GM18526 (cell line): ENCODE data around the gene PAGE3.

Source experiments
- POLR2A ChIP-seq: IDR thresholded peaks from 3 replicates; pipeline ENCODE4 v1.6.1; 2011; ENCODE audit not compliant: insufficient read length; ENCODE audit errors: extremely low read depth

The PAGE3 gene, protein sequence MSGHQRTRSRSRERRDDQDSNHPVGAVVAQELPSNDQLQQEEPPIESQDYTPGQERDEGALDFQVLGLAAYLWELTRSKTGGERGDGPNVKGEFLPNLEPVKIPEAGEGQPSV

DNA sequence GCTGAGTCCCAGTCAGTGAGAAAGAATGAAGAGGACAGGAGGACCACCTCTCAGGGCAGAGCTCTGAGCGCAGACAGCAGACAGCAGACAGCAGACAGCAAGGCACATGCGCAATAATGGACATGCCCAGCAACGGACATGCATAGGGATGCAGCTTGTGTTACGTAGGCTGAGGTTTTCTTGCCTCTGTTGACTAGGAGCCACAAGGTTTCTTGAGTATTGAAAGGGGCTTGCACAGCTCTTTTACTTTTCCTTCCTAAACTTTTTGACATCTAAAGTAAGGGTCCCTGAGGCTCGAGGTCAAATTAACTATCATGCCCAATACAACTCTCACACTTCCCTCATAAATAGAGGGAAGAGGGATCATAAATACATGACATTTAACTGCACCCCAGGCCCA lies at the start of gene PAGE3:
TSS of gene PAGE3 (minus strand) at position 101 of the 400 bp plus-strand sequence. CDS start 1,013 bp downstream, outside the sequence.
- no peak for TF ChIP-seq POLR2A

DNA sequence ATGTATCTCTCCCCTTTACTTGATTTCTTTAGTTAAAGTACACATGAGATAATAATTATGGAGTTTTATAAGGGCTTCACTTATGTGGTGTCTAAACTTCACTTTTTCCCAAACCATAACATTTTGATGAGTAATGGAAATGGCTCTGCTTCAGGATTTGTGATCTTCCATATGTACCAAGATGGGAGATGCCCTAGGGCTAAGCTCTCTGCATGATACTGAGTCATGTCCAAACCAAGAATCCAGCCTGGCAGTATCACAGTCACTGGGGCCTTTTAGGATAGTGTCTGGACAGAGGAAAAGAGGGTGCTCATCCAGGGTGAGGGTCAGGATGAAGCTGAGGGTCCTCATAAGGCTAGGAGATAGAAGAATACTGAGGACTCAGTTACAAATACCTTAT lies 47.9 kb upstream of the PAGE3 start:
- no peak for TF ChIP-seq POLR2A

DNA sequence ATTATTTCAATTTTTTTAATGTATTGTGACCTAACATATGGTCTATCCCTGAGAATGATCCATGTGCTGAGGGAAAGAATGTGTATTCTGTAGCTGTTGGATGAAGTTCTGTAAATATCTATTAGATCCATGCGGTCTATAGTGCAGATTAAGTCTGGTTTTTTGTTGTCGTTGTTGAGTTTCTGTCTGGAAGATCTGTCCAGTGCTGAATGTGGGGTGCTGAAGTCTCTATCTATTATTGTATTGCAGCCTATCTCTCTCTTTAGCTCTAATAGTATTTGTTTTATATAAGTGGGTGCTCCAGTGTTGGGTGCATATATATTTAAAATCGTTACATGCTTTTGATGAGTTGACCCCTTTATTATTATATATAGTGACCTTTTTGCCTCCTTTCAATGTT lies 26.2 kb upstream of the PAGE3 start:
- no peak for TF ChIP-seq POLR2A

DNA sequence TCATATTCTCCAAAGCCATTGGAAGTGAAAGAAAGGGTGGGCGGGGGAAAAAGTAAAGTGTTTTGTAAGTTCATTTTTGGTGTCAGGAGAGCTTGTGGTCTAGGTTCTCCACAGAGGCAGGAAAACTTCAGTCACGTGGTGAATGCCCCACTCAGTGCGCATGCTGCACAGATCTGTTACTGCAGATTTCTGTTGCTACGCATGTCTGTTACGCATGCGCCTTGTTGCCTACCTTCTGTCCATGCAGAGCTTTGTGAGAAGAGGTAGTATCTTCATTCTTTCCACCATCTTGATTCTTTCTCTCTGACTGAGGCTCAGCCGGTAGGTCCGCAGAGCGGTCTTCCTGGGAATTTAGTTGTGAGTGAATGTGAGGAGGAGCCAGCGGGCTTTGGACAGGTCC lies 15.1 kb upstream of the PAGE3 start:
- TF ChIP-seq POLR2A, result no peak

DNA sequence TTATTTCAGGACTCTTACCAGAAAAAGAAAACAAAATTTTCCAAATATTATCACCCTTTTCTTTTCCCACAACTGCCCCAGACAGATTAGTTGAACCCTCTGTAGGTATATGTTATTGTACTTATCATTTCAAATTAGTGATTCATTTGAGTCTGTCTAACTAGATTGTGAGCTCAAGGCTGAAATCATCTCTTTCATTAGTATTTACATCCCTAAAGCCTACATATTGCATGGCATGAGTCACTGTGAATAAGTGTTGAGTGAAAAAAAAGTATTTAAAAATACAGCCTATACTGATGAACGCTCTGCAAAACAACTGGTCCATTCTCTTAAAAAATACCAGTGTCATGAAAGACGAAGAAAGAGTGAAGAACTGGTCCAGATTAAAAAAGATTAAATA lies 3.9 kb downstream of the PAGE3 start:
- no peak for TF ChIP-seq POLR2A

DNA sequence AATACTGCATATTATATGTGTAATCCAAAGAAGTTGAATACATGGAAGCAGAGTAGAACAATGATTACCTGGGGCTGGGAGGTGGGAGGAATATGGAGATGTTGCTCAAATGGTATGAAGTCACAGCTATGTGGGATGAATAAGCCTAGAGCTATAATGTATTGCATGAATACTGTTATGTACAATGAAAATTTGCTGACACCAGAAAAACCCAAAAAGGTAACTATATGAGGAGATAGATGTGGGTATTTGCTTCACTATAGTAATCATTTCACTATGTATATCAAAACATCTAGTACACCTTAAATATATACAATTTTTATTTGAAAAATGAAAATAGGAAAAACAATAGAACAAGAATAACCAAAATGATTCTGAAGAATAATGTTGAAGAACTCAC lies 11.2 kb downstream of the PAGE3 start:
- TF ChIP-seq POLR2A, result no peak

DNA sequence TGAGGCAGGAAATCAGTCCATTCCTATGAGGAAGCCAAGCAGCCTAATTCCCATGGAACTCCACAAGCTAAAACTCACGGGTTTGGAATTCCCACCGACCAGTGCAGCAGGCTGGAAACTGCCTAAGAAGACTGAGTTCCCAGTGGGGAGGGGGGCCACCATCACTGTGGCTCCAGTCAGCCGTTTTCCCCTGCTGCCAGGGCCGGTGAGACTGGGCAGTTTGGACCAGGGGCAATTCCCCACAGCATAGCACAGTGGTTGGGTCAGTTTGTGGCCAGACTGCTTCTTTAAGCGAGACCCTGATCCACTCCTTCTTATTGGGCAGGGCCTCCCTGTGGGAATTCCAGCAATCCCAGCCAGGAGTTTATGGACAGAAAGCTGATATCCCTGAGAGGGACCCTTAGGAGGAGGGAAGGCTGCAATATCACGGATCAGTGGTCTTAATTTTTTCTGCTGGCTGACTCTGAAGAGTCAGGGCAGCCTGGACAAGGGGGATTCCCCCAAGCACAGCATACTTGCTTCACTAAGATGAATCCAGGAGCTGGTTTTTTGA lies 23.9 kb downstream of the PAGE3 start:
- TF ChIP-seq POLR2A, result no peak

DNA sequence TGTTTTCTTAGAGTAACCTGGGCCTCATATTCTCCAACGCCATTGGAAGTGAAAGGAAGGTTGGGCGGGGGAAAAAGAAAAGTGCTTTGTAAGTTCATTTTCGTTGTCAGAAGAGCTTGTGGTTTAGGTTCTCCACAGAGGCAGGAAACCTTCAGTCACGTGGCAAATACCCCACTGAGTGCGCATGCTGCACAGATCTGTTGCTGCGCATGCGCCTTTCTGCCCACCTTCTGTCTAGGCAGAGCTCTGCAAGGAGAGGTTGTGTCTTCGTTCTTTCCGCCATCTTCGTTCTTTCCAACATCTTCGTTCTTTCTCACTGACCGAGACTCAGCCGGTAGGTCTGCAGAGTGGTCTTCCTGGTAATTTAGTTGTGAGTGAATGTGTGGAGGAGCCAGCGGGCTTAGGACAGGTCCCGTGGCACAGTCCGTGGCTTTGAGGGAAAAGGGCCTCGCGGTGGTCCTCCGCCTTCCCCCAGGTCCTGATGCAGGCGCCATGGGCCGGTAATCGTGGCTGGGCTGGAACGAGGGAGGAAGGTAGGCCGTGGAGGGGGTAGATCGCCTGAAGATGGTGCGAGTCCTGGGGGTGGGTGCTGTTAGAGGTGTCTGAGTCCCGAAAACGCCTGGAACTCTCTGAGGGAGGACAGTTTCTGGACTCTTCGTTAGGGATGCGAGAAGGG lies 44.5 kb downstream of the PAGE3 start, which contains the start of gene PAGE5:
TSS of gene PAGE5 (plus strand) at position 228 of the 676 bp plus-strand sequence. CDS start 1,037 bp downstream, outside the sequence.
- no peak for TF ChIP-seq POLR2A

DNA sequence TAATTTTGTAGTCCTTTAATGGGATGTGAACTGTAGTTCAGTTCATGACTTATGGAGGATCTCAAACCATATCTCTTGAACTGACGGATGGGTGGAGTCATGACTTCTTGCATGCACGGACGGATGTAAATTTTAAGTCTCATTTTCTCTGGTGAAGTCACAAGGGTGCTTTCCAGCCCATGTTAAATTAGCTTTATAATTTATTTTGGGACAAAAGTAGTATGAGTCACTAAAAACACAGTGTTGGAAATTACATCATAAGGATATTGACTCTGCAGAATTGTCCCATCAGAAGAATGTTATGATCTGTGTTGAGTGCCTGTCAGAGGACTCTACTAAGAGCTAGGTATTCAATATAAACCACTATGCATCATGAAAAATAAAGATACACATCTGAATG lies 51.3 kb downstream of the PAGE3 start:
- no peak for TF ChIP-seq POLR2A

DNA sequence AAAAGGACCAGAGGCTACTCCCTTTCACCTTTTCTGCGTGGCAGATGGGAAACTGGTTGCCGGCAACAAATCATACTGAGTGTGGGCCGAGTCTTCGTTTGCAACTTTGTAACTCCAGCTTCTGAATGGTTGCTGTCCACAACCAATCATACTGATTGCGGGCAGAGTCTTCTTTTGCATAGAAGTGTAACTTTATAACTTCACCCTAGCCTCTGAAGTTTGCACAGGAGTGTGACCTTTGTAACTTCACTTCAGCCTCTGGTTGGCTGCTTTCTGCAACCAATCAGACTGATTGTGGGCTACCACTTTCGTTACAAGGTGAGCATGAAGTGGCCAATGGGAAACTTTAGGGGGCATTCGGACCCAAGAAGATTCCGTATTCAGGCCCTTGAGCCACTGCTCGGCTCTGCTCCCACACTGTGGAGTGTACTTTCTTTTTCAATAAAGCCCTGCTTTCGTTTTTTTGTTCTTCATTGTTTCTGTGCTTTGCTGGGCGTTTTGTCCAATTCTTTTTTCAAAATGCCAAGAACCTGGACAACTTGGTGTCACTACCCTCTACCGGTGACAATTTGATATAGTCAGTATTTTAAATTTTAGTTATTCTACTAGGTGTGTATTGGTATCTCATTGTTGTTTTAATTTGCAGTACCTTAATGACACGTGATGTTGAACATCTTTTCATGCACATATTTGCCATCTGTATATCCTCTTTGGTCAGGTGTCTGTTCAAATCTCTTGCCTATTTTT lies 53.6 kb downstream of the PAGE3 start:
- no peak for TF ChIP-seq POLR2A
